Effector memory CD4-positive, alpha-beta T cell (primary cell): Measurements from ENCODE around the gene MYO3A.

Experiments
- DNase-seq, 3 donors: peaks; one replicate each; pipeline ENCODE4 v3.0.0-alpha.2; 2020
- H3K27ac ChIP-seq: 2 replicates; pipeline ENCODE4 v1.7.0; 2013; ENCODE audit warnings: mild to moderate bottlenecking, low read length, moderate library complexity; ENCODE audit not compliant: insufficient read depth, poor library complexity, severe bottlenecking
- H3K27me3 ChIP-seq: replicated peaks from 2 replicates; pipeline ENCODE4 v1.7.0; 2013; ENCODE audit warnings: mild to moderate bottlenecking, low read length; ENCODE audit not compliant: insufficient read depth, control insufficient read depth, poor library complexity, severe bottlenecking
- H3K36me3 ChIP-seq: 2 replicates; pipeline ENCODE4 v1.7.0; 2013; ENCODE audit warnings: mild to moderate bottlenecking, low read length, moderate library complexity; ENCODE audit not compliant: control insufficient read depth, insufficient read depth
- H3K4me1 ChIP-seq: 2 replicates; pipeline ENCODE4 v1.7.0; 2013; ENCODE audit warnings: low read length, mild to moderate bottlenecking; ENCODE audit not compliant: control insufficient read depth, insufficient read depth, poor library complexity, severe bottlenecking
- H3K4me3 ChIP-seq: 2 replicates; pipeline ENCODE4 v1.7.0; 2013; ENCODE audit warnings: low read length, low read depth, mild to moderate bottlenecking; ENCODE audit not compliant: insufficient read depth, poor library complexity, severe bottlenecking
- H3K9me3 ChIP-seq: 2 replicates; pipeline ENCODE4 v1.7.0; 2013; ENCODE audit warnings: mild to moderate bottlenecking, low read length, moderate library complexity; ENCODE audit not compliant: control insufficient read depth

The MYO3A gene

GRCh38 chr10:26199841-26200240, 265.8 kb downstream of the MYO3A start:
- Histone ChIP-seq H3K27me3 (no peaks in the 10 kb centered on the region), H3K4me1 (no peaks in the 10 kb centered on the region), H3K4me3 (no peak overlapping the region), H3K9me3 (no peaks in the 10 kb centered on the region), H3K27ac (no peak overlapping the region), H3K36me3 (no peaks in the 10 kb centered on the region)
- no peak for DNase-seq

- Histone ChIP-seq H3K27ac (no peak overlapping the region), H3K4me3 (no peak overlapping the region), H3K27me3 (no peaks in the 10 kb centered on the region), H3K9me3 (no peaks in the 10 kb centered on the region), H3K36me3 (no peaks in the 10 kb centered on the region), H3K4me1 (no peaks in the 10 kb centered on the region)
- DNase-seq: no peak
Observed at GRCh38 chr10:26205223-26205622, 271.2 kb downstream of the MYO3A start.

- Histone ChIP-seq H3K27me3 (peaks cover 26% of the 10 kb centered on the region), H3K4me3 (no peak overlapping the region), H3K4me1 (peaks cover 11% of the 10 kb centered on the region), H3K36me3 (no peaks in the 10 kb centered on the region), H3K27ac (no peak overlapping the region), H3K9me3 (no peaks in the 10 kb centered on the region)
- DNase-seq: no peak
Observed at GRCh38 chr10:26211781-26212444, 277.9 kb downstream of the MYO3A start.

- no peaks in the 10 kb centered on the region for H3K9me3 ChIP-seq
- peaks cover 26% of the 10 kb centered on the region for H3K27me3 ChIP-seq
- H3K36me3 ChIP-seq: no peaks in the 10 kb centered on the region
Observed at GRCh38 chr10:26212511-26212910, 278.5 kb downstream of the MYO3A start.

GRCh38 chr10:26213157-26213800, 279.2 kb downstream of the MYO3A start:
- H3K27ac ChIP-seq: no peak overlapping the region
- H3K9me3 ChIP-seq: no peaks in the 10 kb centered on the region
- H3K27me3 ChIP-seq: peaks cover 27% of the 10 kb centered on the region
- H3K36me3 ChIP-seq: no peaks in the 10 kb centered on the region
- H3K4me1 ChIP-seq: peaks cover 24% of the 10 kb centered on the region
- DNase-seq: no peak
- H3K4me3 ChIP-seq: no peak overlapping the region

More at GRCh38 chr10:26212511-26212910, 278.5 kb downstream of the MYO3A start:
- H3K27ac ChIP-seq: no peak overlapping the region
- DNase-seq: no peak
- H3K4me1 ChIP-seq: peaks cover 16% of the 10 kb centered on the region
- H3K4me3 ChIP-seq: no peak overlapping the region

GRCh38 chr10:26214004-26214403, 280.0 kb downstream of the MYO3A start:
- Histone ChIP-seq H3K9me3 (no peaks in the 10 kb centered on the region), H3K4me1 (peaks cover 24% of the 10 kb centered on the region), H3K27me3 (peaks cover 31% of the 10 kb centered on the region), H3K36me3 (no peaks in the 10 kb centered on the region), H3K4me3 (no peak overlapping the region), H3K27ac (no peak overlapping the region)
- DNase-seq: no peak

GRCh38 chr10:26214551-26215395, 280.7 kb downstream of the MYO3A start:
- Histone ChIP-seq H3K9me3 (no peaks in the 10 kb centered on the region), H3K4me3 (no peak overlapping the region), H3K4me1 (peaks cover 24% of the 10 kb centered on the region), H3K27ac (no peak overlapping the region), H3K36me3 (no peaks in the 10 kb centered on the region), H3K27me3 (peaks cover 31% of the 10 kb centered on the region)
- no peak for DNase-seq

- peaks cover 24% of the 10 kb centered on the region for H3K4me1 ChIP-seq
- H3K36me3 ChIP-seq: no peaks in the 10 kb centered on the region
- H3K27me3 ChIP-seq: peaks cover 35% of the 10 kb centered on the region
- H3K4me3 ChIP-seq: no peak overlapping the region
- no peak overlapping the region for H3K27ac ChIP-seq
- no peaks in the 10 kb centered on the region for H3K9me3 ChIP-seq
- no peak for DNase-seq
Observed at GRCh38 chr10:26215396-26215934, 281.4 kb downstream of the MYO3A start.

- H3K4me1 ChIP-seq: peaks cover 24% of the 10 kb centered on the region
- H3K36me3 ChIP-seq: no peaks in the 10 kb centered on the region
- peaks cover 35% of the 10 kb centered on the region for H3K27me3 ChIP-seq
- DNase-seq: no peak
- no peak overlapping the region for H3K27ac ChIP-seq
- H3K4me3 ChIP-seq: no peak overlapping the region
- H3K9me3 ChIP-seq: no peaks in the 10 kb centered on the region
Observed at GRCh38 chr10:26215935-26216584, 282.0 kb downstream of the MYO3A start.
